HG02884 (cell line): ENCODE data around the gene KSR1.
"Not testable (repeated sequence)": the region's sequence is repeated elsewhere in the genome, so short reads cannot be mapped to it uniquely, and the experiment has no call there.

ENCODE experiments used
- ATAC-seq: cut with Tn5 transposase; IDR thresholded peaks from one replicate; pipeline ENCODE4 v1.9.1; 2021; ENCODE audit warnings: mild to moderate bottlenecking, moderate library complexity; ENCODE audit not compliant: unreplicated experiment

KSR1 gene

GRCh38 chr17:27670791-27671590 is 214.7 kb downstream of the KSR1 start:
- no peak for ATAC-seq

GRCh38 chr17:27671591-27671910 is 215.3 kb downstream of the KSR1 start:
- ATAC-seq: no peak

GRCh38 chr17:27671977-27672480 is 215.8 kb downstream of the KSR1 start:
- ATAC-seq: not testable (repeated sequence)

GRCh38 chr17:27674335-27674734 is 218.1 kb downstream of the KSR1 start:
- no peak for ATAC-seq
